ENCODE results near the gene SAXO2.
"Not testable (repeated sequence)": the region's sequence is repeated elsewhere in the genome, so short reads cannot be mapped to it uniquely, and the experiment has no call there.

Gene SAXO2

GRCh38 chr15:82262422-82263026, at the start of gene SAXO2, which contains the start of gene EFL1:
TSS of gene SAXO2 (plus strand) at chr15:82262818. CDS start at chr15:82262880, 62 bp downstream.
TSS of gene EFL1 (minus strand) at chr15:82262734. CDS start at chr15:82261778, 956 bp downstream.
- peak; percentile 87 for DNase-seq

GRCh38 chr15:82216092-82216491, 46.5 kb upstream of the SAXO2 start:
- not testable (repeated sequence) for DNase-seq

- peak; percentile 4 for DNase-seq
Measured at GRCh38 chr15:82221535-82221934, 41.1 kb upstream of the SAXO2 start.

GRCh38 chr15:82228750-82229149, 33.9 kb upstream of the SAXO2 start:
- no peak for DNase-seq

GRCh38 chr15:82231233-82231632, 31.4 kb upstream of the SAXO2 start:
- no peak for DNase-seq

GRCh38 chr15:82231842-82232241, 30.8 kb upstream of the SAXO2 start:
- peak; percentile 45 for DNase-seq

GRCh38 chr15:82237944-82238534, 24.6 kb upstream of the SAXO2 start:
- DNase-seq = not testable (repeated sequence)

GRCh38 chr15:82239685-82240391, 22.8 kb upstream of the SAXO2 start:
- no peak for DNase-seq

- not testable (repeated sequence) for DNase-seq
Measured at GRCh38 chr15:82241836-82242499, 20.6 kb upstream of the SAXO2 start.

GRCh38 chr15:82243644-82244043, 19.0 kb upstream of the SAXO2 start:
- not testable (repeated sequence) for DNase-seq

GRCh38 chr15:82245956-82246355, 16.7 kb upstream of the SAXO2 start:
- DNase-seq = not testable (repeated sequence)

- not testable (repeated sequence) for DNase-seq
Measured at GRCh38 chr15:82248261-82248660, 14.4 kb upstream of the SAXO2 start.

GRCh38 chr15:82261566-82262421, 824 bp upstream of the SAXO2 start:
- DNase-seq = peak; percentile 47

- DNase-seq = peak; percentile 77
Measured at GRCh38 chr15:82263350-82263749, 732 bp downstream of the SAXO2 start.

GRCh38 chr15:82267137-82267536, 4.5 kb downstream of the SAXO2 start:
- not testable (repeated sequence) for DNase-seq

- not testable (repeated sequence) for DNase-seq
Measured at GRCh38 chr15:82268454-82268853, 5.8 kb downstream of the SAXO2 start.

GRCh38 chr15:82272154-82272553, 9.5 kb downstream of the SAXO2 start:
- DNase-seq = no peak

- DNase-seq = no peak
Measured at GRCh38 chr15:82275410-82275809, 12.8 kb downstream of the SAXO2 start.

- DNase-seq = not testable (repeated sequence)
Measured at GRCh38 chr15:82281276-82281675, 18.7 kb downstream of the SAXO2 start.

- not testable (repeated sequence) for DNase-seq
Measured at GRCh38 chr15:82282386-82282785, 19.8 kb downstream of the SAXO2 start.

- not testable (repeated sequence) for DNase-seq
Measured at GRCh38 chr15:82284381-82284780, 21.8 kb downstream of the SAXO2 start.

- not testable (repeated sequence) for DNase-seq
Measured at GRCh38 chr15:82286475-82286874, 23.9 kb downstream of the SAXO2 start.

Measured in NCI-H146 (cell line).